ENCODE results near the gene PPP6R2. TPM values are rescaled to one million over a fixed set of nuclear protein-coding genes. Genes with fewer than 3 reads are reported as not detected.

PPP6R2 gene
- total and polyA plus RNA-seq, 2 of the 4 experiments (the other 2 are of a cell fraction): 49.2 to 51.6 TPM

GRCh38 chr22:50360578-50360977 is 17.5 kb downstream of the PPP6R2 start:
- Histone ChIP-seq H3K56ac (ENCODE audit: extremely low read depth, insufficient read depth, low read length) (no peak overlapping the region), H3K79me1 (ENCODE audit: low read depth in 1 of 2, low read length in 2 of 2) (peaks cover 27 to 60% of the 10 kb centered on the region in 2 experiments), H2BK20ac (ENCODE audit: low read depth, low read length) (no peak overlapping the region), H3K27ac (ENCODE audit: insufficient read depth, low read length) (no peak overlapping the region), H3K23ac (ENCODE audit: low read depth, low read length) (no peak overlapping the region), H3K27me3 (ENCODE audit: control insufficient read depth, insufficient read depth, low read length) (no peaks in the 10 kb centered on the region), H3K4me1 (ENCODE audit: control insufficient read depth, insufficient read depth, low read length) (no peaks in the 10 kb centered on the region; the same call in 1 of the 2 replicates), H3K9me1 (ENCODE audit: insufficient read depth, low read length) (peaks cover 24% of the 10 kb centered on the region), H3K4me3 (ENCODE audit: insufficient read depth, low read depth, low read length) (no peak overlapping the region), H2AFZ (replicated peaks; ENCODE audit: low read length, poor library complexity) (no peak overlapping the region), H4K5ac (ENCODE audit: low read depth, low read length) (no peak overlapping the region), H3K9ac (ENCODE audit: low read depth, low read length) (no peak overlapping the region), H2AK9ac (replicated peaks; ENCODE audit: low read depth, low read length, poor library complexity) (no peak overlapping the region), H3K4ac (ENCODE audit: low read depth, low read length) (no peak overlapping the region), H3K9me3 (ENCODE audit: control insufficient read depth, insufficient read depth, low read length) (no peaks in the 10 kb centered on the region), H3K36me3 (ENCODE audit: control insufficient read depth, insufficient read depth, low read length) (peaks cover 25% of the 10 kb centered on the region), H3K18ac (ENCODE audit: low read depth, low read length) (no peak overlapping the region), H3K14ac (replicated peaks; ENCODE audit: low read depth, low read length) (no peak overlapping the region), H4K8ac (ENCODE audit: low read depth in 2 of 2, low read length in 2 of 2) (no peak overlapping the region), H4K20me1 (ENCODE audit: insufficient read depth, low read length) (peaks cover 77% of the 10 kb centered on the region), H2BK120ac (ENCODE audit: low read depth, low read length) (no peak overlapping the region), H3K4me2 (ENCODE audit: low read depth, low read length) (no peak overlapping the region), H2BK15ac (ENCODE audit: low read depth, low read length) (no peak overlapping the region), H2BK5ac (ENCODE audit: low read depth, low read length, poor library complexity, severe bottlenecking) (no peak overlapping the region), H2AK5ac (ENCODE audit: low read depth, low read length) (no peak overlapping the region), H4K91ac (ENCODE audit: insufficient read depth, low read depth, low read length) (no peak overlapping the region)
- intact Hi-C loops (cut with micrococcal nuclease) (no loop called here), dilution Hi-C loops (cut with HindIII; ENCODE audit: low sequenced_read_pairs, unreplicated experiment) (no loop called here), in situ Hi-C loops (cut with MboI; ENCODE audit: low sequenced_read_pairs) (no loop called here)
- ChIA-PET POLR2A (ENCODE audit: unreplicated experiment) (no interaction called here), CTCF (no interaction called here)
- DNase-seq (no peak), ATAC-seq (ENCODE audit: low read depth) (no peak)
- no TSS peak for BruUV-seq (replicated peaks)
- TF ChIP-seq RAD21 (IDR thresholded peaks at IDR 0.05; ENCODE audit: low read length): no peak
- TF ChIP-seq RFX5 (IDR thresholded peaks at IDR 0.05; ENCODE audit: low read depth, low read length): no peak
- no peak for TF ChIP-seq POLR2A (IDR thresholded peaks at IDR 0.05; ENCODE audit: low read depth, low read length)
- TF ChIP-seq CHD1 (IDR thresholded peaks at IDR 0.05; ENCODE audit: low read depth, low read length): no peak
- 100% methylated on average over 1 of the region's 2 CpGs; no CpG with 5 or more reads in 1 of the 2 experiments for WGBS, 2 experiments (ENCODE audit: extremely low coverage in 2 of 2, insufficient read length in 1 of 2)
